Esophagus (tissue), 2 donors: ENCODE results near the gene CLIP1. TPM values are rescaled to one million over a fixed set of nuclear protein-coding genes. Genes with fewer than 3 reads are reported as not detected.
"Not testable (repeated sequence)": the region's sequence is repeated elsewhere in the genome, so short reads cannot be mapped to it uniquely, and the experiment has no call there.

ENCODE experiments used
- H3K27ac ChIP-seq, 2 donors: one replicate each; pipeline ENCODE4 v1.5.1; 2013; ENCODE audit warnings: low read depth in 2 of 2, mild to moderate bottlenecking in 2 of 2, inconsistent platforms in 1 of 2, low read length in 1 of 2, moderate library complexity in 1 of 2
- H3K27me3 ChIP-seq, 2 donors: one replicate each; pipeline ENCODE4 v1.6.1; 2013; ENCODE audit warnings: low read length in 2 of 2, control low read depth in 1 of 2, mild to moderate bottlenecking in 1 of 2; ENCODE audit not compliant: insufficient read depth in 2 of 2, control insufficient read depth in 1 of 2
- H3K36me3 ChIP-seq, 2 donors: one replicate each; pipeline ENCODE4 v1.6.1; 2013; ENCODE audit warnings: low read length in 1 of 2; ENCODE audit not compliant: control insufficient read depth in 2 of 2, insufficient read depth in 2 of 2
- H3K4me1 ChIP-seq, 2 donors: one replicate each; pipeline ENCODE4 v1.6.1; 2013; ENCODE audit warnings: low read length in 1 of 2; ENCODE audit not compliant: control insufficient read depth in 2 of 2, insufficient read depth in 2 of 2
- H3K4me3 ChIP-seq, 2 donors: one replicate each; pipeline ENCODE4 v1.5.1; 2013; ENCODE audit warnings: low read length in 2 of 2, mild to moderate bottlenecking in 2 of 2, low read depth in 1 of 2, moderate library complexity in 1 of 2
- H3K9me3 ChIP-seq, 2 donors: one replicate each; pipeline ENCODE4 v1.6.1; 2013; ENCODE audit warnings: mild to moderate bottlenecking in 2 of 2, low read depth in 1 of 2, low read length in 1 of 2, moderate library complexity in 1 of 2; ENCODE audit not compliant: control insufficient read depth in 2 of 2, insufficient read depth in 1 of 2
- WGBS, 2 donors: extraction: QIAGEN DNeasy Blood & Tissue Kit; methylation state at CpG; one replicate each; pipeline ENCODE4 v1.1.7; 2013; 5-methylcytosine and 5-hydroxymethylcytosine counted together
- polyA plus RNA-seq, 2 donors: library from polyadenylated mRNA; stranded (reverse); fragments of 200-250 nt; gene quantifications; one replicate each; pipeline ENCODE4 v1.2.3, GENCODE V29; 2013
- donor health status: healthy with polysubstance abuse.
- donor health status: Bipolar disorder and iron deficiency.

The CLIP1 gene
- polyA plus RNA-seq, 2 donors = 50.0 to 52.3 TPM

DNA sequence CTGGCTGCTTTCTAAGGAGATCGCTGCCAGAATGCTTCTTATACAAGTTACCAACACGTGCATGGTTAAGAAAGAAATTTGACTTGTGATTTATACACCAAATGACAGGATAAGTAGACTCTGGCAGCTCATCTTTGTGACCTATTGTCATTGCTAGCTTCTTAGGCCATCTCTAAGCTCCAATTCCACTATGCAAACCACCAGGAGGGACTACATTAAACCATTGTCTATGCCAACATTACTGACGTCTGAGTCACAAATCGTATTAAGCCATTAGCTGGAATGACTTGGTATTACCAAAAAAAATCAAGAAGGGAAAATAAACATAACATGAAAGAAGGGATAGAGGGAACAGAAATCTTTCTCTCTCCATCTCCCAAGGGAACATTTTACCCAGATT lies 140.4 kb downstream of the CLIP1 start:
- Histone ChIP-seq H3K27me3 (no peaks in the 10 kb centered on the region), H3K36me3 (peaks cover 2 to 5% of the 10 kb centered on the region in 2 donors)

DNA sequence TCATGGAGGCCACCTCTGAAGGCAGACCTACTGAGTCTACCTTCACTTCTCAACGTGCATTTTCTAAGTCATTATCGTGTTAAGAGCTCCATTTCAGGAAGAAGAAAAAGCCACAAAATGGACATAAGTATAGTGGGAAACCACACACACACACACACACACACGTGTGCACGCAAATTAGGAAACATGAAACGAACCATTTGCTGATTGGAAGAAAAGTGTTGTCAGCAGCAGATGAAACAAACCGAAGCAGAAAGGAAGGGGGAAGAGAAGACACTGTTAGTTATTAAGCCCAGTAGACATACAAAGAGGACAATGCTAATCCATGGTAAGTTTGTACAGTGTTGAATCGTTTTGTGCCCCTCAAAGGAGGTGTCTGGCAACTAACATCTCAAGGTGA lies 146.2 kb downstream of the CLIP1 start:
- Histone ChIP-seq H3K27me3 (no peaks in the 10 kb centered on the region), H3K9me3 (no peaks in the 10 kb centered on the region), H3K4me3 (no peak overlapping the region), H3K27ac (no peak overlapping the region), H3K4me1 (no peaks in the 10 kb centered on the region), H3K36me3 (peaks cover 0 to 9% of the 10 kb centered on the region in 2 donors)
- 78 to 81% methylated on average over 7 of the region's 7 CpGs for WGBS, 2 donors

More for the DNA sequence above, 140.4 kb downstream of the CLIP1 start:
- no peaks in the 10 kb centered on the region for H3K4me1 ChIP-seq
- no peak overlapping the region for H3K4me3 ChIP-seq
- WGBS, 2 donors = 47 to 64% methylated on average over 4 of the region's 4 CpGs
- no peaks in the 10 kb centered on the region for H3K9me3 ChIP-seq
- H3K27ac ChIP-seq = no peak overlapping the region

DNA sequence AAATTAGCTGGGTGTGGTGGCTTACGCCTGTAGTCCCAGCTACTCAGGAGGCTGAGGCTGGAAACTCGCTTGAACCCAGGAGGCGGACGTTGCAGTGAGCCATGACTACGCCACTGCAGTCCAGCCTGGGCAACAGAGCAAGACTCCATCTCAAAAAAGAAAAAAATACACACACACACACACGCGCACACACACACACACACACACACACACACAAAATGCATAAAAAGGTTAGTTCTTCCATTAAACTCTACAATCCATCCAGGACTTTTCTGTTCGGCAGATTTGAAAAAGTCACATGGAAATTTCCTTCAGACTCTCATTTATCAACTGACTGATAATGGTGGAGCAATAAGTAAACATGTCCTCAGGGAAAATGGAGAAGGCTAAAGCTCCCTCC lies 147.0 kb downstream of the CLIP1 start:
- H3K4me1 ChIP-seq = no peaks in the 10 kb centered on the region
- no peak overlapping the region for H3K27ac ChIP-seq
- peaks cover 0 to 9% of the 10 kb centered on the region in 2 donors for H3K36me3 ChIP-seq
- H3K27me3 ChIP-seq = no peaks in the 10 kb centered on the region
- 78% methylated on average over 8 of the region's 8 CpGs for WGBS, 2 donors
- H3K4me3 ChIP-seq = no peak overlapping the region
- H3K9me3 ChIP-seq = no peaks in the 10 kb centered on the region

DNA sequence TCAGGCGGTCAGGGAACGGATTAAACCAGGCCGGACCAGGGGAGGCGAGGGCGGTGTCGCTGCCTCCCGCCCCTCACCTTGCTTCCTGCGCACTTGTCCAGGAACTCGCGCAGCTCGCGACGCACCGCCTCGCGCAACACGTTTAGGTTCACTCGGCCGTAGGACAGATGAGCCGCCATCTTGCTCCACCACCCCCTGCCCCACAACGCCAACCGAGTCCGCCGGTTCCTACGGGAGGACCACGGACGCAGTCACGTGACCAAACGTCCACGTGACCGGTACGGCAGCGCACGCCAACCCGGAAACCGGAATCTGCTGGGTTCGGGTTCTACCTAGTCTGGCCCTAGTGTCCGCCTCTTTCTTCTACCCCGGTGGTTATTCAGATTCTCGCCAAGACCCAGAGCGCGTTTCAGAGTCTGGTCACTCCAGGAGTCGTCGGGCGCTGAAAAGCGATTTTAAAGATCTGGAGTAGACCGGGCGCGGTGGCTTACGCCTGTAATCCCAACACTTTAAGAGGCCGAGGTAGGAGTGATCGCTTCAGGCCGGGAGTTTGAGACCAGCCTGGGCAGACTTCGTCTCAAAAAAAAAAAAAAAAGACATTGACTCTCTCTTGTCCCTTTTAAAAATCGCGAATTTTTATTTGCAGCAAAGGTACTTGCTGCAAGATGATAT lies 156.1 kb downstream of the CLIP1 start, which contains the start of gene VPS33A:
TSS of gene VPS33A (minus strand) at position 265 of the 672 bp plus-strand sequence. CDS start at position 179, 86 bp downstream.
- 0% methylated on average over 56 of the region's 56 CpGs for WGBS, 2 donors
- Histone ChIP-seq H3K27ac (peak within 1 kb of the TSS; percentile 93 to 95), H3K4me1 (peaks cover 0 to 2% of the 10 kb centered on the region in 2 donors), H3K9me3 (no peaks in the 10 kb centered on the region), H3K36me3 (peaks cover 0 to 3% of the 10 kb centered on the region in 2 donors), H3K4me3 (peak within 1 kb of the TSS; percentile 77 to 81), H3K27me3 (no peaks in the 10 kb centered on the region)

DNA sequence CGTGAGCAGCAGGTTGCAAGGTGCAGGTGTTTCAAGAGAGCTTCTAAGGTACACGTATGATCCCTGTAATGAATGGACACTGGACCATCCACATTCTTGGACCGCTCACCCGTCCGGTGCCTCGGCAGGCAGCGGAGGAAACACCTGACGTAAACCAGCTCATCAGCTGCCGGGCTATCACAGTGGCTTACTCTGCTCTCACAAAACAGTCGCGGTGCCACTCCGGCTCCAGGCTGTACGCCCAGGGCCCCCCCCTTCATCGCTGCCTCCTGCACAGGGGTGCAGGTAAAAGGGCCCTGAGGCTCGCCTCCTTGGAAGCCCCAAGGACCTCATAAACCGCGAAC lies 156.6 kb downstream of the CLIP1 start:
- peaks cover 0 to 2% of the 10 kb centered on the region in 2 donors for H3K4me1 ChIP-seq
- H3K27me3 ChIP-seq = no peaks in the 10 kb centered on the region
- H3K36me3 ChIP-seq = peaks cover 2 to 3% of the 10 kb centered on the region in 2 donors
- H3K4me3 ChIP-seq = peak overlapping the region; percentile 77 to 81
- peak overlapping the region; percentile 93 to 95 for H3K27ac ChIP-seq
- no peaks in the 10 kb centered on the region for H3K9me3 ChIP-seq
- 0 to 1% methylated on average over 17 of the region's 17 CpGs for WGBS, 2 donors

DNA sequence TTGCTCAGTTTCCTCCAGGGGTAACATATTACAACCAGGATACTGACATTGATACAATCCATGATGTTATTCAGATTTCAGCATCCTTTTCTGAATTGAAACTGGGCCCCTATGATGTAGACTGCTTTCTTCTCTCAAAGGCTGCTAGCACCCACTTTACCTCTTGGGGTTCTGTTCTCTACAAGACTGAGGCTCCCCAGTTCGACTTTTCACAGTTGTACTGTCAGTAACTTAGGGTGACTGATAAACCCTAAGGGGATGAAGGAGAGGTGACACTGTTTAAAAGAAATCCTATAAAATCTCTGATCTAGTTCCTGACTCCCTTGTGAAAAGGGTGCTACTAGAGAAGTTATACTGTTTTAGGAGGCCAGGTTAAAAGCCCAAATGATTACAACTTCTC lies 157.0 kb downstream of the CLIP1 start:
- peaks cover 2 to 3% of the 10 kb centered on the region in 2 donors for H3K36me3 ChIP-seq
- H3K4me1 ChIP-seq = peaks cover 0 to 2% of the 10 kb centered on the region in 2 donors
- peak overlapping the region; percentile 93 to 95 for H3K27ac ChIP-seq
- H3K4me3 ChIP-seq = peak overlapping the region; percentile 77 to 81
- 7 to 14% methylated on average over 1 of the region's 1 CpG for WGBS, 2 donors
- H3K9me3 ChIP-seq = no peaks in the 10 kb centered on the region
- H3K27me3 ChIP-seq = no peaks in the 10 kb centered on the region

DNA sequence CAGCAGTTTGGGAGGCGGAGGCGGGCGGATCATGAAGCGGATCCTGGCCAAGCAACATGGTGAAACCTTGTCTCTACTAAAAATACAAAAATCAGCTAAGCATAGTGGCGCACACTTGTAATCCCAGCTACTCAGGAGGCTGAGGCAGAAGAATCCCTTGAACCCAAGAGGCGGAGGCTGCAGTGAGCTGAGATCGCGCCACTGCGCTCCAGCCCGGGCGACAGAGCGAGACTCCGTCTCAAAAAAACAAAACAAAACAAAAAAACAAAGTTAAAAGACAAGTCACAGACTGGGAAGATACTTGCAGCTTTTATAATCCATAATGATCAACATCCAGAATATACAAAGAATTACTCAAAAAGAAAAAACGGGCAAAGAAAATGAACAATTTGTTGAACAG lies 161.7 kb downstream of the CLIP1 start:
- H3K9me3 ChIP-seq, H3K4me3 ChIP-seq, H3K36me3 ChIP-seq, H3K4me1 ChIP-seq, H3K27ac ChIP-seq, H3K27me3 ChIP-seq: not testable (repeated sequence)
- 90 to 91% methylated on average over 14 of the region's 14 CpGs for WGBS, 2 donors

DNA sequence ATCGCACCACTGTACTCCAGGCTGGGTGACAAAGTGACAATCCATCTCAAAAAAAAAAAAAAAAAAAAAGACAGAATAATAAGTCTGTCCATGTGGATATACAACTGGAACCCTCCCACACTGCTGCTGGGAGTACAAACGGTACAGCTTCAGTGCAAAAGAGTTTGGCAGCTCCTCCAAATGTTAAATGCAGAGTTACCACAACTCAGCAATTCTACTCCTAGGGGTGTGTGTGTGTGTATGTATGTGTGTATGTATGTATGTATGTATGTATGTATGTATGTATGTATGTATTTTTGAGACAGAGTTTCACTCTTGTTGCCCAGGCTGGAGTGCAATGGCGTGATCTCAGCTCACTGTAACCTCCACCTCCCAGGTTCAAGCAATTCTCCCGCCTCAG lies 163.5 kb downstream of the CLIP1 start:
- 89 to 92% methylated on average over 4 of the region's 4 CpGs for WGBS, 2 donors
- H3K4me1 ChIP-seq, H3K27me3 ChIP-seq, H3K4me3 ChIP-seq, H3K36me3 ChIP-seq, H3K27ac ChIP-seq, H3K9me3 ChIP-seq: not testable (repeated sequence)

DNA sequence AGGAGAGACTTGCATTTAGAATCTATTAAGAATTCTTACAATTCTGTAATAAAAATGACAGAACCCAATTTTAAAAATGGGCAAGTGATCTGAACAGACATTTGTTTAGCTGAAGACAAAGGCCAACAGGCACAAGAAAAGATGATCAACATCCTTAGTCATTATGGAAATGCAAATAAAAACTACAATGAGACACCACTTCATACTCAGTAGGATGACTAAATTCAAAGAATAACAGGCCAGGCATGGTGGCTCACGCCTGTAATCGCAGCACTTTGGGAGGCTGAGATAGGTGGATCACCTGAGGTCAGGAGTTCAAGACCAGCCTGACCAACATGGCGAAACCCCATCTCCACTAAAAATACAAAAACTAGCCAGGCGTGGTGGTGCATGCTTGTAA lies 164.0 kb downstream of the CLIP1 start:
- H3K27me3 ChIP-seq, H3K4me3 ChIP-seq, H3K27ac ChIP-seq, H3K9me3 ChIP-seq, H3K36me3 ChIP-seq, H3K4me1 ChIP-seq: not testable (repeated sequence)
- WGBS, 2 donors = 94 to 96% methylated on average over 4 of the region's 4 CpGs

DNA sequence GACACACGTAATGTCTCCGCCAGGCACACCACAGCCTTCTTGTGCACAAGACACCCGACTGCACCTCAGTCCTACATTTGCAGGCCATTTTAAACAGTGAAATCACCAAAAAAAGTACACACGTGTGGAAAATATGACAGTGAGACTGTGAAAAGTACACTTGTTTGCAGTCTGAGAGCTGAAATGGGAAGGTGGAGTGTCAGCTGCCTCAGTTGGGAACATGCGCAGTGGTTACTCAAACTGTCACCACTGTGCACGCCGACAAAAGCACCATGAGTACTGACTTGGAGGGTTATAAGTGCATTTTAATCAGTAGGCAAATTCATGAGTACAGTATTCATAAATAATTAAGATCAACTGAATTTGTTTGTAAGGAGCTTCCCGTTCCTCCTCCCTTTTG lies 171.9 kb downstream of the CLIP1 start:
- WGBS, 2 donors = 95 to 96% methylated on average over 8 of the region's 8 CpGs
- H3K36me3 ChIP-seq = peaks cover 8% of the 10 kb centered on the region in 2 donors

More for the DNA sequence above, 171.9 kb downstream of the CLIP1 start:
- no peak overlapping the region for H3K4me3 ChIP-seq
- H3K9me3 ChIP-seq = no peaks in the 10 kb centered on the region
- no peak overlapping the region for H3K27ac ChIP-seq
- H3K4me1 ChIP-seq = no peaks in the 10 kb centered on the region
- H3K27me3 ChIP-seq = no peaks in the 10 kb centered on the region
